Activated T-cell treated with anti-CD3 and anti-CD28 coated beads for 24 hours (primary cell): ENCODE measurements around the gene C4orf46.
"Not testable (repeated sequence)": the region's sequence is repeated elsewhere in the genome, so short reads cannot be mapped to it uniquely, and the experiment has no call there.

Experiments
- DNase-seq: peaks from one replicate; pipeline ENCODE4 v3.0.0-alpha.2; 2020; ENCODE audit warnings: low read depth

The C4orf46 gene

DNA sequence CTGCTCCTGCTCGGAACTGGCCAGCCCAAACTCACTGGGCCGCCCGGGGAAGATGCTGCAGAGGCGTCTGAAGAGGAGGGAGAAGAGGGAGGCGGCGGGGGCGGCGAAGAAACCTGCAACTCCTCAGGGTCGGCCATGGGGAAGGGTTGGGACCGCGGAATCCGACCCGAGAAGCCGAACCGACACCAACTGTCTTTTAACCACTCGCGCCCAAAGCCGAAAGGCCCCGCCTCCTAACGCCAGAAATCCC lies at the start of gene C4orf46:
C4orf46 (minus strand) TSS at position 223 of the 250 bp plus-strand sequence; CDS start at position 137, 86 bp downstream.
- no peak for DNase-seq

DNA sequence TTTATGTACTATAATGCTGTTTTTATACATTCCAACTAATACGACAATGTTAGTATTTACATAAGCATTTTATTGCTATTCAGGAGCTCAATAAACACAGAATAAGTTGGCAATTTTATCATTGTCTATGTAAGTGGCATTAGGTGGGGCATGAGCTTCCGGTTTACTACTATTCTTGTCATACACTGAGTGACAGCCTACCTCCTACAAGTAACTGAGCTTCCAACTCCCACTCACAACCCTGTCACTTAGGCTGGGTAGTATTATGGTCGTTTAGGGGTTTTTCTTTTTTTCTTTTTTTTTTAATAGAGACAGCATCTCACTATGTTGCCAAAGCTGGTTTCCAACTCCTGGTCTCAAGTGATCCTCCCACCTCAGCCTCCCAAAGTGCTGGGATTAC lies 44.1 kb upstream of the C4orf46 start:
- DNase-seq = no peak

DNA sequence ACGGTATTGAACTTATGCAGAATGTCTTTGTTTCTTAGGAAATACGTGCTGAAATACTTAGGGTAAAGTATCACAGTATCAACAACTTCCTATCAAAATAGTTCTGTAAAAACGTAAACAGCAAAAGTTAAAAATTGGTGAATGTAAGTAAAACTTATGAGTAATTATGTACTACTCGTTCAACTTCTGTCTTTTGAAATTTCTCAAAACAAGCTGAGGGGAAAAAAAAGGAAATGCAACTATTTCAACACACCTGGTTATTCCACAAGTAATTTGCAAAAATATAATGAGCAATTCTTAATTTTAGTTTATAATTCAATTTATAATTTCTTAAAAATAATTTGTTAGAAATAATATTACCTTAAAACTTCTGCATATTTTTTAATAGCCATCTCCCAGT lies 43.2 kb upstream of the C4orf46 start:
- DNase-seq = no peak

DNA sequence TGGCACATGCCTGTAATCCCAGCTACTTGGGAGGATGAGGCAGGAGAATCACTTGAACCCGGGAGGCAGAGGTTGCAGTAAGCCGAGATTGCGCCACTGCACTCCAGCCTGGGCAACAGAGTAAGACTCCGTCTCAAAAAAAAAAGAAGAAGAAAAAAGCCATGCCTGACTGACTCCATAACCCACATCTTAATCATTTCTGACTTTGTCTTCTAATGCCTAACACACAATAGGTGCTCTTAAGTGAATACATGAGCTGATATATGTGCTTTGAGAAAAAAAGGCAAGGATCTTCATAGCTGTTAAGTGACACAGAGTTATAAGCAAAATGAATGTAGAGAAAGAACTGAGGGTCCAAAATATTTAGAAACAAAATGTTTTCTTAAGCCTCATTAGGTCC lies 40.9 kb upstream of the C4orf46 start:
- not testable (repeated sequence) for DNase-seq

DNA sequence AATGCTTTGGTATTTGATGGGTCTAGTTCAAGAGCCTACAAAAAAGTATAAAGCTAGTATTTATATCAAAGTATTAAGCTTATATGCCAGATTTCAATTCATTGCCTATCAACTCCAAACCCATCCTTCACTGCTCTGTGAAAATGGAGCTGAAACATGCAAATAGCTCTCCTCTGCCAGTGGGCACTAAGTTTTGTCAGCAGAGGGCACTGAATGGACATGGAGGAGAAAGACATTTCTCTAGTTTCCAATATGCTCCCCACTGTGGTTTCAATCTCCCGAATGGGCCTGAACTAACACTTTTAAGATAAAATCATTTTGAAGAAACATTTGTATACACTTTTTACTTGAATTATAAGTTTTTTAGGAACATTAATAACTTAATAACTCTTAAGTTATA lies 39.1 kb upstream of the C4orf46 start:
- DNase-seq = no peak

DNA sequence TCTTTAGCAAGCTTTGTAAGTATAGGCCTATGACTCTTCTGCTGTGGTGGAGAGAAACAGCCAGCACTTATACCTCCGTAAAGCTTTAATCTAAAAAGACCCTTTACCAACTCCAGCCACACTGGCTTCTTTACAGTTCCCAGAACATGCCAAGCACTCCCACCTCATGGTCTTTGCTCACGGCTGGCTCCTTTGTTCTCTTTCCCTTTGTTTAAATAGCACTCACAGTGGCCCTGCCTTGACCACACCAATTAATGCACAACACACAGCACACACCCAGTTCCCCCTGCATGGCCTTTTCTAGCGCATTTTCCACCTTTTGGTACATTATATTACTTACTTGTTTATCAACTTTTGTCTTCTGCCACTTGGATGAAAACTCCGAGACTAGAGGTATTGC lies 32.6 kb upstream of the C4orf46 start:
- DNase-seq = no peak

DNA sequence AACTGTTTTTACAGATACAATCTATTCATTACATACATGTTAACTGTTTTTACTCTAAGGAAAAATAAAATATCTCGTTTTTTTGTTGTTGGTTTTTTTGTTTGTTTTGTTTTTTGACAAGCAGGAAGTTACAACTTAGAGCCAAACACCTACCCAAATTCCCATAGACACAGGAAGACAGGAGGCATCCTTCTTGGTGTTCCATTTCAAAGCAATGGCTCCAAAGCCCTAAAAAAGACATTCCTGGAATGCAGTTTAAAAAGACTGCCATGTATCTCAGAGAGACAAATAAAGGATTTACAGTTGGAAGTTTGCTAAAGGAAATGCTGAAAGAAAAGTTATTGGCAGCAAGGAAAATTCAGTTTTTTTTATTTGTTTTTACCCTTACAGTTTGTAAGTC lies 17.1 kb upstream of the C4orf46 start:
- no peak for DNase-seq

DNA sequence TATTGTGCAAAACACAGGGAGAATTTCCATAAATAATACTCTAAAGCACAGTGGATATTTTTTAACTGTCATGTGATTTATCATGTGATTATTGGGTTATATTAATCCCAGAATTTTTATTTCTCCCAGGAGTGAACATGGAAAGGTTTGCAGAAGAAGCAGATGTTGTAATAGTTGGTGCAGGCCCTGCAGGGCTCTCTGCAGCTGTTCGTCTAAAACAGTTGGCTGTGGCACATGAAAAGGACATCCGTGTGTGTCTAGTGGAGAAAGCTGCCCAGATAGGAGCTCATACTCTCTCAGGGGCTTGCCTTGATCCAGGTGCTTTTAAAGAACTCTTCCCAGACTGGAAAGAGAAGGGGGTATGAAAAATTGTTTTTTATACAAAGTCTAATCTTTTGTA lies 10.4 kb upstream of the C4orf46 start:
- DNase-seq = no peak

DNA sequence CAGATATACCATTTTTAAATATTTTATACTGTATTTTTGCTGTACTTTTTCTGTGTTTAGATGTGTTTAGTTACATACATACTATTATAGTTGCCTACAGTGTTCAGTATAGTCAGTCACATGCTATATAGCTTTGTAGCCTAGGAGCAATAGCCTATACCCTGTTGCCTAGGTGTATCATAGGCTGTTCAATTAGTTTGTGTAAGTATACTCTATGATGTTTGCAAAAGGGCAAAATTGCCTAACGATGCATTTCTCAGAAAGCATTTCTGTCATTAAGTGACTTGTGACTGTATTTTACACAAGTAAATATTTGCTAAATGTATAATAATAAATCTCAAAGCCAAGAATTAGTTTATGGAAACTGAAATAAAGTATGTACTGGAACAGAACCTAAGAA lies 9.9 kb upstream of the C4orf46 start:
- DNase-seq = no peak

DNA sequence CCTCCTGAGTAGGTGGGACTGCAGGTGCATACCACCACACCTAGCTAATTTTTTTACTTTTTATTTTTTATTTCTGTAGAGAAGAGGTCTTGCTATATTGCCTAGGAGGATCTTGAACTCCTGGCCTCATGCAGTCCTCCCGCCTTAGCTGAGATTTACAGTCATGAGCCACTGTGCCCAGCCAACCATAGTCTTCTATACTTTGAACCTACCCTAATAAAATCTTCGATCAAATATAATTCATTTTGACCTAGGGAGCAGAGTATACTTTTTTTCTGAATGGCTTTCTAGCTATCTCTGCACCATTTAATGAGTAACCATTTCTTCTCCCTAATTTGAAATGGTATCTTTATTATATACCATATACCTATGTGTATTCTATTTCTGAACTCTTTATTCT lies 7.1 kb upstream of the C4orf46 start:
- no peak for DNase-seq

DNA sequence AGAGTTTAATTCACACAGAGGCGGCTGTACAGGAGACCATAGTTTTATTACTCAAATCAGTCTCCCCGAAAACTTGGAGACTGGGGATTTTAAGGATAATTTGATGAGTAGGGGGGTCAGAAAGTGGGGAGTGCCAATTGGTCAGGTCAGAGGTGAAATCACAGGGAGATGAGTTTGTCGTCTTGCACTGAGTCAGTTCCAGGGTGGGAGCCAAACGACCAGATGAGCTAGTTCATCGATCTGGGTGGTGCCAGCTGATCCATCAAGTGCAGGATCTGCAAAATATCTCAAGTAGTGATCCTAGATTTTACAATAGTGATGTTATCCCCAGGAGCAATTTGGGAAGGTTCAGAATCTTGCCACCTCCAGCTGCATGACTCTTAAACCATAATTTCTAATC lies 4.4 kb upstream of the C4orf46 start:
- no peak for DNase-seq

DNA sequence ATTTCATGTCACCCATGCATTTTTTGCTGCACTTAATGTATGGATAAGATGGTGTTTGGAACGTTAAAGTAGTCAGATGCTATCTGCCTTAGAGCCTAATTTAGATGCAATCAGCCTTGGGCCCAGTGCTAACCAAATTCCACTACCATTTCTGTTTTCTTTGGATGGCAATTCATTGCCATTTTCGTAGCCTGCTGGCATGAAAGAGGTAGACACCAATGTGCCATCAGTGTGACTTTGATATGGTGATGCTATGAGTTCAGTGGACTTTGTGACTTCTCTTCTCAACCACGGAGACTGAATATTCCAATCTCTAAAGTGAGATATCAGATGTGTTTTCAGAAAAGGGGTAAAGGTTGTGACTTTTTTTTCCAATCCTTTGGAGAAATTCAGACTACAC lies 1.9 kb upstream of the C4orf46 start:
- DNase-seq = no peak

DNA sequence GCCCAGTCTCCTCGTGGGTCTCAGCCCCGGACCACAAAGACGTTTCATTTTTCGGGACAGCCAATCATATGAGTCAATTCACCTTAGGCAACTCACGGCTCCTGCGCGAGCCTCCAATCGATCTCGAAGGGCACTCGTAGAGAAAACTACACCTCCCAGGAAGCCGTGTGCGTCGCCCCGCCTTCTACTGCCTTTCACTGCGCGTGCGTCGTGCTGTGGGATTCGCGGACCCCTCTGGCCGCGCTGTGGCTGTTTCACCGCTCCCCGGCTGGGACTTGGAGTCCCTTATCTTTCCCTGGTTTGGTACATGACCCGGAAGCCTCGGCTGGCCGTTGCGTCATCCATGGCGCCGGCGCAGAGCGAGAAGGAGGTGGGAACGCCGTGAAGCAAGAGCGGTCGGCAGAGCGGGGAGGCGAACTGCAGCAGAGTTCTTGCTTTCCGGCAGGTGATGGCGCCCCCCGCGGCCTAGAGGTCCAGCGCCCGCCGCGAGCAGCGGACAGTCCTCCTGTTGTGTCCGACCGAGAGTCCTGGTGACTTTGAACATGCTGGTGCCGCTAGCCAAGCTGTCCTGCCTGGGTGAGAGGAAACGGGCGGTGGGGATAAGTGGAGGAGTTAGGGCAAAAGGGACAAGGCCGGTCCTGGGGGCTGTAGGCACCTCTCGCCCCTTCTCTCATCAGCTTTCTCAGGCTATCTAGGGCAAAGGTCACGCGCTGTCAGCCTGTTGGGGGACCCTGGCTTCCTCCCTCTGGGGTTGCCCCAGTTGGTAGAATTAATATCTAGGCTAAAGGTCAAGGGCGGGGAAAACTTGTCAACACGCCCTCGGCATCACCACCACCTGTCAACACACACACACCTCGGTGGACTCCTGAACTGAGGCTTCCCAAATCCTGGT lies 474 bp upstream of the C4orf46 start, which contains the start of gene ETFDH:
ETFDH (plus strand) TSS at position 382 of the 892 bp plus-strand sequence; CDS start at position 543, 161 bp downstream.
- DNase-seq = peak; percentile 98

DNA sequence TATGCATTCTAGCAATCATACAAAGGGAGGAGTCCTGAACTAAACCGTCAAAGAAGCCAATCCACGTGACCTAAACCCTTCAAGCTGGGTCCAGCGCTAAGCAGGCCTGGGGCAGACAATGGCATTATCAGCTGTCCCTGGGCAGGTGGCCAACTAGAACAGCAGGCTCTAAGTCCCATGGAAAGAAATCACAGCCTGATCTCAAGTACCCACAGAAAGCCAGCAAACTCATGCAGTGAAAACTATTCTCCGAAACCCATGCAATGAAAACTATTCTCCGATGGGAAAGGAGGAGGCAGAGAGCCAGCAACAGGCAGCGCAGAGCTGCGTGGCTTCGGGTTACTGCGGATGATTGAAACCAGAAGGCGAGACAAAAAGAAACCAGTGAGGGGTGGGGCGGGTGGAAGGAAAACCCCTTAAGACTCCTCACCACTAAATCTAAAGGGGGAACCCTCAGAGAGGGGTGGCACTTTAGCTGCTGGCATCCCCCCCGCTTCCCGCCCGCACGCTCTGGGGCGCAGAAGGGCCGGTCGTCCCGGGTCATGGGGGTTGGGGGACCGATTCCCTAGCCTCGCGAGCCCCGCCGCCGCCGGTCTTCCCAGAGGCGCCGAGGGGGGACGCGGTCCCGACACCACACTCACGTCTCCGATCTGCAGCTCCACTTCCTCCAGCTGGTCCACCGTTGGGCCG lies 567 bp downstream of the C4orf46 start:
- DNase-seq = peak; percentile 61

DNA sequence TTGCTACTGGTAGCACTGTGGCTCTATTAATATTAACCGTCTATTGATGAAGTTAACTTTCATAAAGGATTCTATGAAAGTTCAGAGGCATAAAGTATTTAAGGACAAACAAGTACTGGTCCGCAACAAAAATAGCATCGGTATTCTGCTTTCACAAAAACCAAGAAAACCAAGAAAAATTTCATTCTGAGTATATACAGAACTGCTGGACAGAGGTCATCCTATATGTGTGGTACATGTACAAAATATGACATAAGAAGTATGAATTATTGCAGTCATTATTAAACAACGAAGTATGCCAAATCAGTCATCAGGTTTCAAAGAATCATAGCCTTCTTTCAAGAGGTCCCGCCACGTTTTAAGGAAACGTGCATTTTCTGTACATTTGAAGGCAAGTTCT lies 2.4 kb downstream of the C4orf46 start:
- no peak for DNase-seq

DNA sequence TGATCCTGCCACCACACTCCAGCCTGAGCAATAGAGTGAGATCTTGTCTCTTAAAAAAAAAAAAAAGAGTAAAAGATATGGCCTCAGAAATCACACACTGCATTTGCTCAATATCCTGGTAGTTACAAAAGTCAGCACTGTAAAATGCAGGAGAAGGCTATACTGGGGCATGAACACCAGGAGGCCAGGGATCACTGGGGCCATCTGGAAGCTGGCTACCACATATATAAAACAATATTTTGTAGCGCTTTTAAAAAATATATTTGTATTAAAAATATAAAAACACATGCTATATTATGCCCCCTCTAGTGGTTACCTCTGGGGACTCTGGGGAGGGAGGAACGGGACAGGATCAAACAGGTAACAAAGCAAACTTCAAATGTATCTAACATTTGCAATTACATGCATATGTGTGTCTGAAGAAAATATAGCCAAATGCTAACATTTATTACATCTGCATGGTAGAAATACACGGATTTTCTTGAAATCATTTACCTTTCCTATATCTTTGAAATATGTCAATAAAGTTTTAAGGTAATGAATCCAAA lies 4.0 kb downstream of the C4orf46 start:
- no peak for DNase-seq

DNA sequence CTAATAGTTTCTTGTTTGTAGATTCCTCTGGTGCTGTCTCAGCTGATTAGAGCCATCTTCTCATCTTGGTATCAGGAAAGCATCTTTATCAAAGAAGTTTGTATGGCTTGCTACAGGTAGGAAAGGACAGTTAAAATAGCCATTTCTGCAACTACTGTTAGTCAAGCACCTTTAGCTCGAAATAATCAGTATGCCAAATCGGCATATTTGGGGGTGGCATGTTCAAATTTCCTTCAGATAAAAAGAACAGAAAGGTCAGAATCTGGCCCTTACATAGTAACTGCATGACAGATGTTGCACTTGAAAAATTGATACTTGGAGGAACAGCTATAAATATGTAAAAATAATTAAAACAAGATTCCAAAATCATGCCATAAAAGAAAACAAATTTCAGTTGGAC lies 4.8 kb downstream of the C4orf46 start:
- no peak for DNase-seq

DNA sequence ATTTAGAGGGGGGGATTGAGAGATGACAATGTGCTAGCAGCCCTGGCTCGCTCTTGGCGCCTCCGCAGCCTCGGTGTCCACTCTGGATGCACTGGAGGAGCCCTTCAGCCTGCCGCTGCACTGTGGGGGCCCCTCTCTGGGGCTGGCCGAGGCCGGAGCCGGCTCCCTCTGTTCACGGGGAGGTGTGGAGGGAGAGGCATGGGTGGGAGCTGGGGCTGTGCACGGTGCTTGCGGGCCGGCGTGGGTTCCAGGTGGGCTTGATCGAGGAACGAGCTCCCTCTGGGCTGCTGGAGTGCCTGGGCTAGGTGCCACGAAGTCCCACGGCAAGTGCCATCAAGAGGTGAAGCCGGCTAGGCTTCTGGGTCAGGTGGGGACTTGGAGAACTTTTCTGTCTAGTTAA lies 6.9 kb downstream of the C4orf46 start:
- no peak for DNase-seq

DNA sequence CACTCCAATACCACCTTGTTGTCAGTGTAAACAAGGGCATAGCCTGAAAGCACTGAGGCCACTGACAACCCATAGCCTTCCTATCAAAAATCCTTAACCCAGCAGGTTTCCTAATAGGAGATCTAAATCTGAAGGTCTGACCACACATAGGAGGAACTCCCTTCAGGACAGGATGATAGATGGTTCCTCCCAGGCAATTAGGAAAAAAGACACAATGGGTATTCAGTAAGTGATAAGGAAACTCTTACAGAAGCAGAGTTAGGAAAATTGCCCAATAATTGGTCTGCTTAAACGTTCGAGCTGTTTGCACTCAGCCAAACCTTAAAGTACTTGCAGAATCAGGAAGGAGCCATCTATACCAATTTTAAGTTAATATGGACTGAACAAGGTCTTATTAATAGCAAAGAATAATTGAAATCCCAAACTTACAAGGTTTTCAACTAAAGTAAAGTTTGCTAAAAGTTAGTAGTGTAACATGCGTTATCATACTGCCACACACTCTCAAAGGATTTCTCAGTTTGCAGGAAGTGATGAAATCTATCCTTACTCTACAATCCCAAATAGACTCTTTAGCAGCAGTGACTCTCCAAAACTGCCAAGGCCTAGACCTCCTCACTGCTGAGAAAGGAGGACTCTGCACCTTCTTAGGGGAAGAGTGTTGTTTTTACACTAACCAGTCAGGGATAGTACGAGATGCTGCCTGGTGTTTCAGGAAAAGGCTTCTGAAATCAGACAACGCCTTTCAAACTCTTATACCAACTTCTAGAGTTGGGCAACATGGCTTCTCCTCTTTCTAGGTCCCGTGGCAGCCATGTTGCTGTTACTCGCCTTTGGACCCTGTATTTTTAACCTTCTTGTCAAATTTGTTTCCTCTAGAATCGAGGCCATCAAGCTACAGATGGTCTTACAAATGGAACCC lies 7.7 kb downstream of the C4orf46 start:
- not testable (repeated sequence) for DNase-seq

DNA sequence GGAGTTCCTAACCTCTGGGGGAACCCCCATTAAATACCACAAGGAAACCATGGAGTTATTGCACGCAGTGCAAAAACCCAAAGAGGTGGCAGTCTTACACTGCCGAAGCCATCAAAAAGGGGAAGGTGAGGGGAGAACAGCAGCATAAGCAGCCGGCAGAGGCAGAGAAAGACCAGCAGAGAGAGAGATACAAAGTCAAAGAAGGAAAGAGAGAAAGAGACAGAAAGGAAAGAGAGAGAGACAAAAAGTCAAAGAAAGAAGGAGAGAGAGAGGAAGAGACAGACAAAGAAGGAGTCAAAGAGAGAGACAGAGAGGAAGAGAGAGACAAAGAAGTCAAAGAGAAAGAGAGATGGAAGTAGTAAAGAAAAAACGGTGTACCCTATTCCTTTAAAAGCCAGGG lies 8.4 kb downstream of the C4orf46 start:
- DNase-seq = not testable (repeated sequence)

DNA sequence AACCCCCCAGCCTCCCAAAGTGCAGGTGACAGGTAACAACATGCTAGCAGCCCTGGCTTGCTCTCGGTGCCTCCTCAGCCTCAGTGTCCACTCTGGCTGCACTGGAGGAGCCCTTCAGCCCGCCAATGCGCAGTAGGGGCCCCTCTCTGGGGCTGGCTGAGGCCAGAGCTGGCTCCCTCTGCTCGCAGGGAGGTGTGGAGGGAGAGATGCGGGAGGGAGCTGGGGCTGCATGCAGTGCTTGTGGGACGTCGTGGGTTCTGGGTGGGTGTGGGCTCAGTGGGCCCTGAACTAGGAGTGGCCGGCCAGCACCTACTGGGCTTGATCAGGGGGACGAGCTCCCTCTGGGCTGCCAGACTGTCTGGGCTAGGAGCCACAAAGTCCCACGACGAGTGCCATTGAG lies 14.4 kb downstream of the C4orf46 start:
- DNase-seq = no peak

DNA sequence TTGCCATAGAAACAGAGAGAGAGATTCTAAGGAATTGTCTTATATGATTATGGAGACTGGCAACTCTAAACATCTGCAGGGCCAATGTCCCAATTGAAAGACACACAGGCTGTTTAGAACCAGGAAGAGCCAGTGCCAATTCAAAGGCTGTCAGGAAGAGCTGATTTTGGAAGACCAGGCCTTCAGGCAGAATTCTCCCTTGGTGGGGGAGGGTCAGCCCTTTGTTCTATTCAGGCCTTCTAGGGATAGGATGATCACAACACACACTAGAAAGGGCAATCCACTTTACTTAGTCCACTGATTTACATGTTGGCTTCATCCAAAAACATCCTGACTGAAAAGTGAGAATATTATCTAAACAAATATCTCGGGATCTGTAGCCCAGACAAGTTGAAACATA lies 15.2 kb downstream of the C4orf46 start:
- DNase-seq = no peak
